NCI-H526 treated with DMSO at 0.1 percent for 48 hours (cell line): ENCODE data around the gene CNTN1.

Experiments used
- DNase-seq: peaks from one replicate; lab custom pipeline; 2025; lab: John Stamatoyannopoulos, UW

CNTN1 gene

DNA sequence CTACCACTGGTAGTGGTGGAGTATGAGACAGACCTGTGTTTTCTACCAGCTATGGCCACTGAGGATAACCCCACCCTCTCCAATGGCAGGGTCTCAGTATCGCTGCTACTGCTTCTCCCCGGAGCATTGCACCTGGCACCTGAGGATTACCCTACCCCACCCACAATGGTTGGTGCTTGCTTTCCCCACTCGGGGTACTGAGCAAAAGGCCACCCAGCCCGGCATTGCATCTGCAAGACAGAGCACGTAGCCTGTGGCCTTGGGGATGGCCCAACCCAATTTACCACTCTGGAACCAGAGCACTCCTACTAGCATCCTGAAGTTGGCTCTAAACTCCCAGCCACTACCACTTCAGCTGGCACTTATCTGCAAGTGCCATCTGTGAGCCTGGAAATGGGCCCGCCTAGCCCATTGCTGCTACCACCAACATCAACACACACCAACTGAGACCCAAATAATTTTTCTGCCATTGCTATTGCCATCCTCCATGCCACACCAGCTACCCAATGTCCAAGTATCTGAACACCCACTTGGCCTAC is 145.7 kb downstream of the CNTN1 start:
- no peak for DNase-seq

GRCh38 chr12:40843495-40843894 is 151.3 kb downstream of the CNTN1 start:
- DNase-seq = no peak

- no peak for DNase-seq
Measured at GRCh38 chr12:40853221-40853620, 161.0 kb downstream of the CNTN1 start.

- no peak for DNase-seq
Measured at GRCh38 chr12:40854604-40855003, 162.4 kb downstream of the CNTN1 start.

DNA sequence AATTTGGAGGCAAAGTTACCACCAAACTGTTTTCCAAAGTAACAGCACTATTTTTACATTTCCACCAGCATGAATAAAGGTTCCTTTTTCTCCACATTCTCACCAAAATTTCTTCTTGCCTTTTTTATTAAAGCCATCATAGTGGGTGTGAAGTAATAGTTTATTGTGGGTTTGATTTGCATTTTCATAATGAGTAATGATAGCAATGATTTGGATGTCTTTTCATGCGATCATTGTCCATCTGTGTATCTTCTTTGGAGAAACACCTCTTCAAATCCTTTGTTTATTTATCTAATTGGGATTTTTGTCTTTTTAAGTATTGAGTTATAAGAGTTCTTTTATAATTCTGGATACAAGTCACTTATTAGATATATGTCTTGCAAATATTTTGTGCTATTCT is 172.7 kb downstream of the CNTN1 start:
- DNase-seq = no peak

- DNase-seq = no peak
Measured at GRCh38 chr12:40870981-40871380, 178.7 kb downstream of the CNTN1 start.

- DNase-seq = no peak
Measured at GRCh38 chr12:40874868-40875267, 182.6 kb downstream of the CNTN1 start.

DNA sequence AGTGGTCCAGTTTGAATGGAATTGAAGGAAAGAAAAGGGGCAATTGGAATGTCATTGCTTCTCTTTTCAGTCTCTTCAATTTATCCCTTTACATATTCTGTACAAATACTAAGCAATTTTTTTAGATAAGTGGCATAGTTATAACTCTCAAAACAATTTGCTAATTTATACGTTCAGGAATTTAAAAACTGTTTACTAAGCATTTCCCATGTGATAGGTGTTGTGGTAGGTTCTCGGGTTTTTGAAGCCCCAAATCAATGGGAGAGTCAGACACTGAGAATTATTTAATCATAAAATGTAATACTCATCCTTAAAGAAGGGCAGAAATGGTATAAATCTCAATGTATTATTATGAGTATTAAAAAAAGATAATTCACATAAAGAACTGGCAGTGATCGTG is 197.1 kb downstream of the CNTN1 start:
- DNase-seq = no peak

GRCh38 chr12:40892528-40892927 is 200.3 kb downstream of the CNTN1 start:
- DNase-seq = no peak

GRCh38 chr12:40898505-40898904 is 206.3 kb downstream of the CNTN1 start:
- no peak for DNase-seq

DNA sequence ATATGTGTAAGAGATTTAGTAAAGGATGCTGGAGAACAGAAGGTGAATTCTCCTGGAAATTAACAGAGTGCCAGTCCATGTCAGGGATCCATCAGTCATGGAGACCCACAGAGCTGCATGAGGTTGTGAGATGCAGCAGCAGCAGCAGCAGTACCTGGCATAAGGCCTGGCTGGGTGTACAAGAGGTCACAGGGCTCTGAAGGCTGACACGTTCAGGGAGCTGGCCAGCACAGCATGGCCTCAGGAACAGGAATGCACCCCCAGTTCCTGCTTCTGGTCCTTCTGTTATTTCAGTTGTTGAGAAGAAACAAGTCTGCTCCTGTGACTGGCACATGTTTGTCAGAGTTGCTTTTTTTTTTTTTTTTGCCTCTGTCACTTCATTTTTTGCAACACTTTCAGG is 210.8 kb downstream of the CNTN1 start:
- no peak for DNase-seq

DNA sequence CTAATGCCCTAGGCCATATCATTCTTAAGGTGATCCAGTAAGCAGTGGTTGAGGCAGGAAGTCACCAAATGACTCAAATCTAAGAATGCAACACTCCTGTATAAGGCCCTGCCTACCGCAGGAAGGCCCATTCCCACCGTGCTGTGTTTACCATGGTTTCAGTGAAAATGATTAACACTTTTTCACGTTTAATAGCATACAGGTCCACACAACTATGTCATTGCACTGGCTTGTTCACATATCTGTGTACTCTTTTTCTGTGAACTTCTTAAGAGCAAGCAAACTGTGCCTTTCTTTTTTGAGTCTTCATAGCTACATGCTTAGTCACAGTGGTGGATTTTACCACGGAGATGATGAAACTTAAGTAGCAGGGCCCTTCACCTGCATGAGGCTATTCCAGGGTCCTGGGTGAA is 214.9 kb downstream of the CNTN1 start:
- no peak for DNase-seq

DNA sequence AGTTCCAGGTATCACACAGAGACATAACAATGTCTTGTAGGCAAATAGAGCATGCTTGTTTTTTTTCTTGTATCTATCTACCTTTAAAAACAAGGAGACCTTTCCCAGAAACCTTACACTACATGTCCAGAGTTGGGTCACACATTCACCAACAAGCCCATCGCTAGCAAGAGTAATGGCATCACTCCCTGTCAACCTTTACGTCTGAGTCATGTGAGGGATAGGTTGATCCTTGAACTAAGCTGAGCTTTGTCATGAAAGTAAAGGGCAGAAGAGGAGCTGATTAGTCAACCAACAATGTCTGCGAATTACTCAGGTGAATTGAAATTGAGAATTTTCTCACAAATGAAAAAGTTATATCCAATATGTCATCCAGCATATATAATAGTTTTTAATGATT is 219.4 kb downstream of the CNTN1 start:
- DNase-seq = no peak

- DNase-seq = no peak
Measured at GRCh38 chr12:40915172-40915571, 222.9 kb downstream of the CNTN1 start.

DNA sequence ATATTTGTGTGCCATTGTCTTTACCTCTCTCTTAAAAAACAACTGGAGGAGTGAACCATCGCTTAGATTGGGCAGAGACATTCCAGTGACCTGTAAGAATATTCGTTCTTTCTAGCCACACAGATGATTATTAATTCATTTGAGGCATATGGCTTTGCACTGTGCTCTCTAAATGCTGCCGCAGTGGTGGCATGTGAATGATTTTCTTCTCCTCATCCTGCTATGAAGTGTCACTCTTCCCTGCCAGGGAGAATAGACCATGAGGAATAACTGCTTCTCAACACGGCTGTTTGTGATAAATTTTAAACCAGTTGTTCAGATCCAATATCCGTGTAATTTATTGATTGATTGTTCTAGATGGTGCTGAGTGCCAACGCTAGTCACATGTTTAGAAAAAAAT is 225.3 kb downstream of the CNTN1 start:
- DNase-seq = no peak

- DNase-seq = no peak
Measured at GRCh38 chr12:40921563-40922163, 229.4 kb downstream of the CNTN1 start.

DNA sequence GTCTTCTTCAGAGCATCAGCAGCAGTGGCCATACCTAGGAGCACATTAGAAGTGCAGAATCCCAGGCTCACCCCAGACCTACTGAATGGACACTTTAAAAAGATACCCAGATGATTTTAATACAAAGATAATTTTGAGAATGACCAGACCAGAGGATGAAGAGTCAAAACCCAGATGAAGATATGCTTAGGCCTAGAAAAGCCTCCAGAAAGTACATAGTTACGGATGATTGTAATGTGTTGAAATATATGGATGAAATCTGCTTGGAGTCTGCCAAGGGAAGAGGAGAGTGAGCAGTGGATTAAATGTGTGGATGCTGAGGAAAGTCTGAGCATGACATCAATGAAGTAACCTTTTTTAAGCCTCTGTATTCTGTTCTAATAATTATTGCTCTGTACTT is 245.7 kb downstream of the CNTN1 start:
- no peak for DNase-seq

DNA sequence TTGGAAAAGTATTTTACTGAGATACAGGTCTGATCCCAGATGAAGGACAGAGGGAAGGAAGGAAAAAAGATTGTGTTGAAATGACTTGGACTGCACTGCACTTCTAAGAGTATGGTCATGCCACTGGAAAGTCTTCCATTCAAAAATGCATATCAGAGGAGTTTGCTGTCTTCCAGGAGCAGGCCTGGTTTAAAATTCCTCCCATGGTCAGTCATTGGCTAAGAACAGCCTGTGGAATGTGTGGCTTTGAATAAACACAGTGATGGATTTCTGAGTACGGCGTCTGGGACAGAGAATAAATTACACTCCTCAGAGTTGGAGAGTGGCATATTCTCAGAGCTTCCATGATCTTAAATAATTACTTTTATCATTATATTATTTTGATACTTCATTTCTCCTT is 250.1 kb downstream of the CNTN1 start:
- no peak for DNase-seq

- no peak for DNase-seq
Measured at GRCh38 chr12:40945772-40946171, 253.5 kb downstream of the CNTN1 start.

- no peak for DNase-seq
Measured at GRCh38 chr12:40946612-40947194, 254.5 kb downstream of the CNTN1 start.

DNA sequence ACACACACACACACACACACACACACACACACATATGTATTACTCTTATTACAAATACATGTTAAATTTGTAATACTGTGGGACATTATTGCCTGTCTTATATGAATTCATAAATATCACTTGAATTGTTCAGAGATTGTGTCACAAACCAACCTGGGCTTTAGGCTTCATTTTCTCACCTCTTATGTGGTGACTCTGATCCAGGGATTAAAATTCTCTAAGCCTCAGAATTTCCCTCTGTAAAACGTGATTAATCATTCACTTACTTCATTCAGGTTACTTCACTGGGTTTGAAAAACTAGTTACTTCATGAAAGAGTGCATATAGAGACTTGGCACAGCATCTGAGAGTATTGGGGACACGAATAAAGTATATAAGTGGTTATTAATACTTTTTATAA is 255.6 kb downstream of the CNTN1 start:
- no peak for DNase-seq

GRCh38 chr12:40953076-40953475 is 260.8 kb downstream of the CNTN1 start:
- no peak for DNase-seq

DNA sequence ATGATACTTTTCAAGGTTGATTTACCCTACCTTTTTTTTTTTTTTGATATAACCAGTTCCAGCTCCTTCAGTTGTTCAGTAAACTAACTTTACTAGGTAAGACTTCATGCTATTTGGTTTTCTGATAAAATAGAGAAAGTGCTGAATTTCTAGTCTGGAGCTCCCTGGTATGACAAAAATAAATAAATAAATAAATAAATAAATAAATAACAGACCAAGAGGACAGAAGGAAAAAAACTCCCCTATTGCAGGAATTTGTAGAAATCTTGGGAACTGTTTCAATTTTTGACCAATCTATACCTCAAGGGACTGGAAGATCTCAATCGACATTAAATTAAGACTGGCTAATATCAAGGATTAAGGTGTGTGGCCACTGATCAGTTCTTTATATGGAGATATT is 265.2 kb downstream of the CNTN1 start:
- DNase-seq = no peak

GRCh38 chr12:40959041-40959440 is 266.8 kb downstream of the CNTN1 start:
- DNase-seq = no peak
